ENCODE results near the gene ID2.

DNA sequence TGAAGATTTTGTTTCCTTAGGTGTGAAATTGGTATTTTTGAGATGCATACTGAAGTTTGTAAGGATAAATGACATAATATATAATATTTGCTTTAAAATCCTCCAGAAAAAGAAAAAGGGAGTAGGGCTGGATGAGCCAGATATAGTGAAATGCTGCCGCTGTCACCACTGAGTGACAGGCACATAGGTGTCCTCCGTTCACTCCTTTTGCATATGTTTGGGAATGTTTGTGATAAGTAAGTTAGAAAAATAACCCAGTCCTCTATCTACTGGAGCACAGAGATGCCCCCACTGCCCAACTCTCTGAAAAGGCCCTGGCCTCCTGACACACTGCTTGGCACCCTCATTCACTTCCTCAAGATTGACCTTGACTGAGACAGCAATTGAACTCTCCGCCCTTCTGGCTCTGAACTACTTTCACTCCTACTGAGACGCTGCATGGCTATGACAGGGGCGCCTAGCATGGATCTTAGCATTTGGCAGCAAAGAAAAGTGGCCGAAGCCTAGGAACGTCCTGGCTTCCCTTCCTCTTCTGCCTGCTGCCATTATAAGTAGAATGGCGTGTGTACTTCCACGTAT is 10.1 kb downstream of the ID2 start:
- TF ChIP-seq, protein P1, sequence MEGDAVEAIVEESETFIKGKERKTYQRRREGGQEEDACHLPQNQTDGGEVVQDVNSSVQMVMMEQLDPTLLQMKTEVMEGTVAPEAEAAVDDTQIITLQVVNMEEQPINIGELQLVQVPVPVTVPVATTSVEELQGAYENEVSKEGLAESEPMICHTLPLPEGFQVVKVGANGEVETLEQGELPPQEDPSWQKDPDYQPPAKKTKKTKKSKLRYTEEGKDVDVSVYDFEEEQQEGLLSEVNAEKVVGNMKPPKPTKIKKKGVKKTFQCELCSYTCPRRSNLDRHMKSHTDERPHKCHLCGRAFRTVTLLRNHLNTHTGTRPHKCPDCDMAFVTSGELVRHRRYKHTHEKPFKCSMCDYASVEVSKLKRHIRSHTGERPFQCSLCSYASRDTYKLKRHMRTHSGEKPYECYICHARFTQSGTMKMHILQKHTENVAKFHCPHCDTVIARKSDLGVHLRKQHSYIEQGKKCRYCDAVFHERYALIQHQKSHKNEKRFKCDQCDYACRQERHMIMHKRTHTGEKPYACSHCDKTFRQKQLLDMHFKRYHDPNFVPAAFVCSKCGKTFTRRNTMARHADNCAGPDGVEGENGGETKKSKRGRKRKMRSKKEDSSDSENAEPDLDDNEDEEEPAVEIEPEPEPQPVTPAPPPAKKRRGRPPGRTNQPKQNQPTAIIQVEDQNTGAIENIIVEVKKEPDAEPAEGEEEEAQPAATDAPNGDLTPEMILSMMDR (IDR thresholded peaks at IDR 0.05), result no peak
- TF ChIP-seq POLR2A (IDR thresholded peaks at IDR 0.05), result no peak
